Measurements from ENCODE around the gene BCL2L15.

GRCh38 chr1:113861641-113862040 lies 25.7 kb downstream of the BCL2L15 start:
- TF ChIP-seq, protein P1, sequence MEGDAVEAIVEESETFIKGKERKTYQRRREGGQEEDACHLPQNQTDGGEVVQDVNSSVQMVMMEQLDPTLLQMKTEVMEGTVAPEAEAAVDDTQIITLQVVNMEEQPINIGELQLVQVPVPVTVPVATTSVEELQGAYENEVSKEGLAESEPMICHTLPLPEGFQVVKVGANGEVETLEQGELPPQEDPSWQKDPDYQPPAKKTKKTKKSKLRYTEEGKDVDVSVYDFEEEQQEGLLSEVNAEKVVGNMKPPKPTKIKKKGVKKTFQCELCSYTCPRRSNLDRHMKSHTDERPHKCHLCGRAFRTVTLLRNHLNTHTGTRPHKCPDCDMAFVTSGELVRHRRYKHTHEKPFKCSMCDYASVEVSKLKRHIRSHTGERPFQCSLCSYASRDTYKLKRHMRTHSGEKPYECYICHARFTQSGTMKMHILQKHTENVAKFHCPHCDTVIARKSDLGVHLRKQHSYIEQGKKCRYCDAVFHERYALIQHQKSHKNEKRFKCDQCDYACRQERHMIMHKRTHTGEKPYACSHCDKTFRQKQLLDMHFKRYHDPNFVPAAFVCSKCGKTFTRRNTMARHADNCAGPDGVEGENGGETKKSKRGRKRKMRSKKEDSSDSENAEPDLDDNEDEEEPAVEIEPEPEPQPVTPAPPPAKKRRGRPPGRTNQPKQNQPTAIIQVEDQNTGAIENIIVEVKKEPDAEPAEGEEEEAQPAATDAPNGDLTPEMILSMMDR (IDR thresholded peaks at IDR 0.05; ENCODE audit: low read length): no peak
- TF ChIP-seq EZH2 (optimal IDR thresholded peaks at IDR 0.05; ENCODE audit: low read depth, low read length) (no peak), EZH2phosphoT487 (IDR thresholded peaks at IDR 0.05; ENCODE audit: low read length) (no peak)

Measured in MM.1S (cell line).